C4-2B (cell line): ENCODE measurements around the gene L3MBTL4.

Experiments
- ZFX ChIP-seq: fragments of 450-650 bp; IDR thresholded peaks from 2 replicates; pipeline ENCODE4 v1.6.1; 2017
- TF ChIP-seq, protein P1 (sequence below): fragments of 450-650 bp; conservative IDR thresholded peaks from 2 replicates; pipeline ENCODE4 v1.5.1; 2017; ENCODE audit warnings: mild to moderate bottlenecking

DNA sequence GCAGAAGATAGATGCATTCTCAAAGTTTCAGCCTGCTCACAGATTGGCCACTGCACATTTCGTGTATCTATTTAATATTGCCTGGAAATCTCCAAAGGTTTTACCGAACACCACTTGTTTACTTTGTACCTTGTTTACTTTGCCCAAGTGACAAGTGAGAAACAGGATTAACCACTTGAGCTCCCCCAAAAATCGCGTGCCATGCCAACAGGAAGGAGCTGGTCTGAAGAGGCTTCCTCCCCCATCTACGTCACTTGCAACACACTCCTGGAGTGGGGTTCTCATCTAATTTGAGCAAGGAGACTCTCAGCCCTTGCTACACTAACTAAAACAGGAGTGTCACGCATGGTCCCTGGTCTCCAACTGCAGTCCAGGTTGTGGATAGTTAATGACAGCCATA, 306.9 kb downstream of the L3MBTL4 start:
- TF ChIP-seq, protein P1, sequence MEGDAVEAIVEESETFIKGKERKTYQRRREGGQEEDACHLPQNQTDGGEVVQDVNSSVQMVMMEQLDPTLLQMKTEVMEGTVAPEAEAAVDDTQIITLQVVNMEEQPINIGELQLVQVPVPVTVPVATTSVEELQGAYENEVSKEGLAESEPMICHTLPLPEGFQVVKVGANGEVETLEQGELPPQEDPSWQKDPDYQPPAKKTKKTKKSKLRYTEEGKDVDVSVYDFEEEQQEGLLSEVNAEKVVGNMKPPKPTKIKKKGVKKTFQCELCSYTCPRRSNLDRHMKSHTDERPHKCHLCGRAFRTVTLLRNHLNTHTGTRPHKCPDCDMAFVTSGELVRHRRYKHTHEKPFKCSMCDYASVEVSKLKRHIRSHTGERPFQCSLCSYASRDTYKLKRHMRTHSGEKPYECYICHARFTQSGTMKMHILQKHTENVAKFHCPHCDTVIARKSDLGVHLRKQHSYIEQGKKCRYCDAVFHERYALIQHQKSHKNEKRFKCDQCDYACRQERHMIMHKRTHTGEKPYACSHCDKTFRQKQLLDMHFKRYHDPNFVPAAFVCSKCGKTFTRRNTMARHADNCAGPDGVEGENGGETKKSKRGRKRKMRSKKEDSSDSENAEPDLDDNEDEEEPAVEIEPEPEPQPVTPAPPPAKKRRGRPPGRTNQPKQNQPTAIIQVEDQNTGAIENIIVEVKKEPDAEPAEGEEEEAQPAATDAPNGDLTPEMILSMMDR: no peak
- TF ChIP-seq ZFX: no peak
